Neural crest cell (in vitro differentiated cells): ENCODE results near the gene SERAC1. TPM values are rescaled to one million over a fixed set of nuclear protein-coding genes. Genes with fewer than 3 reads are reported as not detected.

Source experiments
- DNase-seq: peaks from one replicate; pipeline ENCODE4 v3.0.0; 2021; ENCODE audit warnings: low read depth, mixed read lengths, low spot score
- H3K27ac Mint-ChIP-seq: one replicate; pipeline ENCODE4 v1.8.0; 2021; ENCODE audit warnings: mild to moderate bottlenecking, mixed read lengths; ENCODE audit not compliant: unreplicated experiment
- H3K27me3 Mint-ChIP-seq: 2 replicates; pipeline ENCODE4 v1.8.0; 2021; ENCODE audit warnings: low read depth, mild to moderate bottlenecking, mixed read lengths
- H3K36me3 Mint-ChIP-seq: 2 replicates; pipeline ENCODE4 v1.8.0; 2021; ENCODE audit warnings: low read depth, mild to moderate bottlenecking, mixed read lengths
- H3K4me1 Mint-ChIP-seq: 2 replicates; pipeline ENCODE4 v1.8.0; 2021; ENCODE audit warnings: mixed read lengths
- H3K4me3 Mint-ChIP-seq: one replicate; pipeline ENCODE4 v1.8.0; 2021; ENCODE audit warnings: mild to moderate bottlenecking, mixed read lengths
- H3K9me3 Mint-ChIP-seq: 2 replicates; pipeline ENCODE4 v1.8.0; 2021; ENCODE audit warnings: mixed read lengths
- CTCF ChIP-seq: fragments of 200-600 bp; sonication (generic); conservative IDR thresholded peaks from 2 replicates; pipeline ENCODE4 v1.5.0; 2021; ENCODE audit warnings: antibody characterized with exemption, mild to moderate bottlenecking
- total RNA-seq: library from RNA; stranded (reverse); gene quantifications from 2 replicates; pipeline ENCODE4 v1.2.1, GENCODE V29; 2021

The SERAC1 gene
- total RNA-seq, 1 donor from 2014 or later = 11.3 TPM

- Mint-ChIP-seq H3K4me1 (no peaks in the 10 kb centered on the region), H3K27ac (no peak overlapping the region), H3K36me3 (peaks cover 29% of the 10 kb centered on the region), H3K9me3 (no peaks in the 10 kb centered on the region), H3K4me3 (no peak overlapping the region), H3K27me3 (no peaks in the 10 kb centered on the region)
- no peak for TF ChIP-seq CTCF
- no peak for DNase-seq
Measured at GRCh38 chr6:158124288-158124687, 43.8 kb downstream of the SERAC1 start.

DNA sequence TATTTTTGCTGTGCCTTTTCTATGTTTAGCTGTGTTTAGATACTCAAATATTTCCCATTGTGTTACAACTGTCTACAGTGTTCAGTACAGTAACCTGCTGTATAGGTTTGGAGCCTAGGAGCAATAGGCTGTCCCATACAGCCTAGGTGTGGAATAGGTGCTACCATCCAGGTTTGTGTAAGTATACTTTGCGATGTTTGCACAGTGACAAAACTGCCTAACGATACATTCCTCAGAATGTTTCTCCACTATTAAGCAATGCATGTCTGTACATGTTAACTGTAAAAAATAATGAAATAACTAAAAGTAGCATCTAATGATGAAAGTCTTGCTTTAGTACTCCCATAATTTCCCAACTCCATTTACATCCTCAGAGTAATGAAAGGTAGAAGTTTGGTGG lies 46.0 kb downstream of the SERAC1 start:
- Mint-ChIP-seq H3K36me3 (peaks cover 30% of the 10 kb centered on the region), H3K4me1 (peaks cover 4% of the 10 kb centered on the region), H3K27ac (no peak overlapping the region), H3K27me3 (no peaks in the 10 kb centered on the region), H3K4me3 (no peak overlapping the region), H3K9me3 (no peaks in the 10 kb centered on the region)
- TF ChIP-seq CTCF = no peak
- DNase-seq = no peak

DNA sequence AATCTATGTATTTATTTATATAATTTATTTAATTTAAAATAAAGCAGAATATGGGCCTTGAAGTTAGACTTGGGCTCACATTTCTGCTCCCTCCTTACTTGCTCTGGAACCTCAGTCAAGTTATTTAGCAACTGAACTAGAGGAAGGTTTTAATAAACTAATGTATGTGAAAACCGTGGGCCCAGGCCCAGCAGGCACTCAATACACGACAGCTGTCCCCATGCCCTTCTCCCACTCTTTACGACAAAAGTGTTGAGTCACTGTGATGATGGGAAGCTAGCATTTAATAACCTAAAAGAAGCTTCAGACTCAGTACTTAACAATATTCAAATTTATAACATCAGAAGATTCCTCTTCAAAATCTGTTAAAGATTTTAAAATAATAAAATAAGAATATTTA lies 46.7 kb downstream of the SERAC1 start:
- TF ChIP-seq CTCF = no peak
- H3K9me3 Mint-ChIP-seq = no peaks in the 10 kb centered on the region
- no peak for DNase-seq
- H3K27me3 Mint-ChIP-seq = no peaks in the 10 kb centered on the region
- peaks cover 27% of the 10 kb centered on the region for H3K36me3 Mint-ChIP-seq
- no peak overlapping the region for H3K27ac Mint-ChIP-seq
- H3K4me3 Mint-ChIP-seq = no peak overlapping the region
- peaks cover 4% of the 10 kb centered on the region for H3K4me1 Mint-ChIP-seq

- no peak for DNase-seq
Measured at GRCh38 chr6:158118886-158119285, 49.2 kb downstream of the SERAC1 start.

GRCh38 chr6:158115508-158115907 lies 52.6 kb downstream of the SERAC1 start:
- H3K27me3 Mint-ChIP-seq = no peaks in the 10 kb centered on the region
- TF ChIP-seq CTCF = no peak
- peaks cover 4% of the 10 kb centered on the region for H3K4me1 Mint-ChIP-seq
- H3K9me3 Mint-ChIP-seq = no peaks in the 10 kb centered on the region
- H3K27ac Mint-ChIP-seq = no peak overlapping the region
- DNase-seq = no peak
- H3K4me3 Mint-ChIP-seq = no peak overlapping the region
- peaks cover 22% of the 10 kb centered on the region for H3K36me3 Mint-ChIP-seq

More at GRCh38 chr6:158118886-158119285, 49.2 kb downstream of the SERAC1 start:
- Mint-ChIP-seq H3K4me1 (peaks cover 4% of the 10 kb centered on the region), H3K36me3 (peaks cover 21% of the 10 kb centered on the region), H3K27ac (no peak overlapping the region), H3K9me3 (no peaks in the 10 kb centered on the region), H3K27me3 (no peaks in the 10 kb centered on the region), H3K4me3 (no peak overlapping the region)
- TF ChIP-seq CTCF = no peak

DNA sequence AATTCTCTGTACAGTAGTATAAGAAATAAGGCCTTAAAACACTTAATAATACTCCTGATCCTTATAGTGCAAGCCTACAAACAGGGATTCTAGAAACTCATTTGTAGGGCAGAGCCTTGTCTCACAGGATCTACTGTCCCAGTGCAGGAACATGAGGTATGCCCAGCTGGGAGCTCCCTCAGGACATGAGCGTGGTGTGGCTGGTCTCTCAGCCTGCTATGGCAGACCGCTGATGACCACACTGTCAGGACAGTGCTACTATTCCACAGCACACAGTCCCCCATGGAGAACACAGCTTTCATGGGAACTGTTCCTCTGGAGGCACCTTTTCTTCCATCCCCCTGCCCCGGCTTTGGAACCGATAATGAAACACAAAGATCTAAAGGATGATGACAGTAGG lies 53.0 kb downstream of the SERAC1 start:
- Mint-ChIP-seq H3K36me3 (peaks cover 22% of the 10 kb centered on the region), H3K4me1 (peaks cover 4% of the 10 kb centered on the region), H3K9me3 (no peaks in the 10 kb centered on the region), H3K4me3 (no peak overlapping the region), H3K27ac (no peak overlapping the region), H3K27me3 (no peaks in the 10 kb centered on the region)
- no peak for TF ChIP-seq CTCF
- DNase-seq = no peak
